GM23338 (cell line): ENCODE results near the gene POU2F3.

Experiments
- CREB1 ChIP-seq: fragments of 250-450 bp; sonication (Bioruptor Pico); IDR thresholded peaks from 2 replicates; pipeline ENCODE4 v1.5.0; 2020; ENCODE audit warnings: low read depth, mild to moderate bottlenecking, moderate library complexity
- CTCF ChIP-seq, 2 experiments: fragments of 200-600 bp in 1 of 2; sonication (generic) in 1 of 2; conservative IDR thresholded peaks; 2 replicates each; pipeline versions ENCODE4 v1.5.1 to v1.6.1; 2016 to 2017; ENCODE audit warnings: antibody characterized with exemption in 2 of 2, low read depth in 2 of 2, mild to moderate bottlenecking in 2 of 2, moderate library complexity in 1 of 2
- ETS1 ChIP-seq: IDR thresholded peaks from 2 replicates; pipeline ENCODE4 v1.6.1; 2016; ENCODE audit warnings: antibody characterized with exemption
- EZH2 ChIP-seq: fragments of 200-600 bp; sonication (generic); IDR thresholded peaks from one replicate; pipeline ENCODE4 v1.8.0; 2017; ENCODE audit warnings: antibody characterized with exemption, mild to moderate bottlenecking, low read depth; ENCODE audit not compliant: unreplicated experiment
- EZH2phosphoT487 ChIP-seq: fragments of 200-600 bp; sonication (generic); IDR thresholded peaks from one replicate; pipeline ENCODE4 v1.8.1; 2018; ENCODE audit warnings: antibody characterized with exemption; ENCODE audit not compliant: unreplicated experiment
- JUNB ChIP-seq: IDR thresholded peaks from one replicate; pipeline ENCODE4 v1.6.1; 2016; ENCODE audit warnings: antibody characterized with exemption; ENCODE audit not compliant: unreplicated experiment
- NANOG ChIP-seq: IDR thresholded peaks from 2 replicates; pipeline ENCODE4 v1.6.1; 2016; ENCODE audit warnings: antibody characterized with exemption, borderline replicate concordance
- POLR2AphosphoS5 ChIP-seq: IDR thresholded peaks from 2 replicates; pipeline ENCODE4 v1.6.1; 2016; ENCODE audit warnings: antibody characterized with exemption, low read depth
- REST ChIP-seq: IDR thresholded peaks from one replicate; pipeline ENCODE4 v1.6.1; 2018; ENCODE audit warnings: antibody characterized with exemption; ENCODE audit not compliant: unreplicated experiment
- STAT1 ChIP-seq: IDR thresholded peaks from one replicate; pipeline ENCODE4 v1.6.1; 2016; ENCODE audit warnings: antibody characterized with exemption; ENCODE audit not compliant: unreplicated experiment
- ZNF114 ChIP-seq: fragments of 250-450 bp; sonication (Bioruptor Pico); IDR thresholded peaks from 2 replicates; pipeline ENCODE4 v1.5.0; 2020; ENCODE audit warnings: mild to moderate bottlenecking, moderate library complexity
- ZNF331 ChIP-seq: fragments of 250-450 bp; sonication (Bioruptor Pico); IDR thresholded peaks from 2 replicates; pipeline ENCODE4 v1.5.0; 2020; ENCODE audit warnings: low read depth, mild to moderate bottlenecking, moderate library complexity

- peak; percentile 42 to 66 for TF ChIP-seq CTCF (conservative IDR thresholded peaks at IDR 0.05; ENCODE audit: low read depth in 2 of 2)
- TF ChIP-seq EZH2, result no peak
- TF ChIP-seq POLR2AphosphoS5, result no peak
- TF ChIP-seq CREB1 (CRISPR knock-in tag), result no peak
- TF ChIP-seq STAT1, result no peak
- TF ChIP-seq EZH2phosphoT487, result no peak
- no peak for TF ChIP-seq REST
- no peak for TF ChIP-seq ZNF114 (CRISPR knock-in tag)
- TF ChIP-seq JUNB, result no peak
- no peak for TF ChIP-seq ETS1
- no peak for TF ChIP-seq ZNF331 (CRISPR knock-in tag)
- no peak for TF ChIP-seq NANOG
Measured at GRCh38 chr11:120228794-120229384, 11.1 kb upstream of the POU2F3 start.
